Measurements from ENCODE around the gene S100Z. TPM values are rescaled to one million over a fixed set of nuclear protein-coding genes. Genes with fewer than 3 reads are reported as not detected.
A peak's percentile ranks its signal among the peaks of the same experiment; 100 is the strongest.
"Not testable (repeated sequence)": the region's sequence is repeated elsewhere in the genome, so short reads cannot be mapped to it uniquely, and the experiment has no call there.

The S100Z gene
- total RNA-seq, 2 experiments from 2014 or later, result 0.42 to 2.1 TPM

DNA sequence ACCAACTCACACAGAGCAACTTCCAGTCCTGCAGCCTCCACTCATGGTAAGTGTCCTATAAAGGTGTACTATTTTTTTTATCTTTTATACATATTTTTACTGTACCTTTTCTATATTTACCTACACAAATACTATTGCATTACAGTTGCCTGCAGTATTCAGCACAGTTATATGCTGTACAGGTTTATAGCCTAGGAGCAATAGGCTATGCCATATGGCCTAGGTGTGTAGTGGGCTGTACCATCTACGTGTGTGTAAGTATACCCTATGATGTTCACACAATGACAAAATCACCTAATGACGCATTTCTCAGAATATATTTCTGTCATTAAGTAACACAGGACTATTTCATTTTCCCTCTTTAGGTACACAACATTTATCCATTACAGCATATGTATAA, 16.7 kb downstream of the S100Z start:
- H3K27me3 Mint-ChIP-seq, result no peaks in the 10 kb centered on the region
- CTCF ChIA-PET, result interaction anchor here (1.8 to 5.0 kb wide), 5 partner anchors 11 to 211 kb away, joined by 4 to 29 read pairs (median 19); partner anchors contain the start of gene F2RL1
- H3K27ac Mint-ChIP-seq, result no peak overlapping the region
- H3K36me3 Mint-ChIP-seq, result no peaks in the 10 kb centered on the region
- no peaks in the 10 kb centered on the region for H3K9me3 Mint-ChIP-seq (ENCODE audit: low read depth)
- DNase-seq (no peak), ATAC-seq (no peak)
- H3K4me1 Mint-ChIP-seq, result peaks cover 4% of the 10 kb centered on the region
- H3K4me3 Mint-ChIP-seq, result no peak overlapping the region

- CTCF ChIA-PET, result interaction anchor here (1.8 to 6.4 kb wide), 6 partner anchors 11 to 211 kb away, joined by 4 to 50 read pairs (median 20); partner anchors contain the start of gene F2RL1
- Mint-ChIP-seq H3K4me3 (no peak overlapping the region), H3K9me3 (ENCODE audit: low read depth) (no peaks in the 10 kb centered on the region), H3K27me3 (no peaks in the 10 kb centered on the region), H3K27ac (no peak overlapping the region), H3K36me3 (no peaks in the 10 kb centered on the region), H3K4me1 (peaks cover 4% of the 10 kb centered on the region)
- ATAC-seq (no peak), DNase-seq (no peak)
These were observed 17.2 kb downstream of the S100Z start for GRCh38 chr5:76867038-76867437.

GRCh38 chr5:76867827-76868693, 18.2 kb downstream of the S100Z start:
- ATAC-seq, result peak; percentile 73
- peak; percentile 76 for DNase-seq
- Mint-ChIP-seq H3K36me3 (no peaks in the 10 kb centered on the region), H3K4me3 (no peak overlapping the region), H3K9me3 (ENCODE audit: low read depth) (no peaks in the 10 kb centered on the region), H3K27me3 (no peaks in the 10 kb centered on the region), H3K4me1 (peaks cover 4% of the 10 kb centered on the region), H3K27ac (no peak overlapping the region)
- CTCF ChIA-PET, result interaction anchor here (0.9 to 6.4 kb wide), 10 partner anchors 13 to 276 kb away, joined by 3 to 50 read pairs (median 5); partner anchors contain the start of genes AGGF1 and F2RL1

DNA sequence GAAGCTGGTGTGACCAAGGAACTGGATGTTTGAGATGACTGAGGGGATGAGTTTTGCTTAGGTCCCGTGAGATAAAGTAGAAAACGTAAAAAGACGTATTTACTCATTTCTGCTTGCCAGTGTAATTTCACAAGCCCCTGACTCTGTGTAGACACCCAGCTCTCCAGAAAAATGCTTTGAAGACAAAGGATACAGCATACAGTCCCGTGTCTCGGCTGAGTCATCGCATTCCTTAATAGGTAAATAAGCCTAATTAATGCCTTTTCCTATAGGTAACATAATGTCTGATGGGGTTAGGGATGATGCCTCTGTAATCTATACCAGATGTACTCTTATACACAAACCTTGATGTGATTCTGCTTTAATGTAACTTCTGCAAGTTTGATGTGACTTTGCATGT, 20.2 kb downstream of the S100Z start:
- H3K36me3 Mint-ChIP-seq, result no peaks in the 10 kb centered on the region
- no peaks in the 10 kb centered on the region for H3K9me3 Mint-ChIP-seq (ENCODE audit: low read depth)
- ATAC-seq (no peak), DNase-seq (no peak)
- H3K4me1 Mint-ChIP-seq, result peaks cover 6% of the 10 kb centered on the region
- no peak overlapping the region for H3K27ac Mint-ChIP-seq
- no peaks in the 10 kb centered on the region for H3K27me3 Mint-ChIP-seq
- no peak overlapping the region for H3K4me3 Mint-ChIP-seq
- CTCF ChIA-PET, result interaction anchor here (1.1 to 6.4 kb wide), 9 partner anchors 12 to 208 kb away, joined by 3 to 50 read pairs (median 5); no protein-coding TSS in a partner anchor

GRCh38 chr5:76874088-76874581, 24.3 kb downstream of the S100Z start:
- H3K4me1 Mint-ChIP-seq, result peaks cover 2% of the 10 kb centered on the region
- H3K9me3 Mint-ChIP-seq (ENCODE audit: low read depth), result no peaks in the 10 kb centered on the region
- H3K27me3 Mint-ChIP-seq, result no peaks in the 10 kb centered on the region
- no peak overlapping the region for H3K27ac Mint-ChIP-seq
- no peak overlapping the region for H3K4me3 Mint-ChIP-seq
- CTCF ChIA-PET, result interaction anchor here (0.6 to 0.8 kb wide), 3 partner anchors 42 to 203 kb away, joined by 3 read pairs; no protein-coding TSS in a partner anchor
- DNase-seq (no peak), ATAC-seq (no peak)
- H3K36me3 Mint-ChIP-seq, result no peaks in the 10 kb centered on the region

GRCh38 chr5:76888733-76889300, 39.0 kb downstream of the S100Z start:
- Mint-ChIP-seq H3K27ac (no peak overlapping the region), H3K36me3 (no peaks in the 10 kb centered on the region), H3K9me3 (ENCODE audit: low read depth) (no peaks in the 10 kb centered on the region), H3K27me3 (peaks cover 32% of the 10 kb centered on the region), H3K4me1 (no peaks in the 10 kb centered on the region), H3K4me3 (no peak overlapping the region)
- CTCF ChIA-PET, result no interaction called here
- DNase-seq, result no peak
- ATAC-seq, result no peak

- Mint-ChIP-seq H3K27ac (no peak overlapping the region), H3K4me3 (no peak overlapping the region), H3K27me3 (peaks cover 36% of the 10 kb centered on the region), H3K36me3 (no peaks in the 10 kb centered on the region), H3K4me1 (no peaks in the 10 kb centered on the region), H3K9me3 (ENCODE audit: low read depth) (no peaks in the 10 kb centered on the region)
- ATAC-seq, result no peak
- CTCF ChIA-PET, result interaction anchor here (1.1 kb wide), 1 partner anchor 15 kb away, joined by 3 read pairs; no protein-coding TSS in a partner anchor
- no peak for DNase-seq
These were observed 43.5 kb downstream of the S100Z start for GRCh38 chr5:76893294-76893693.

- H3K4me3 Mint-ChIP-seq, result no peak overlapping the region
- CTCF ChIA-PET, result interaction anchor here (0.6 kb wide), 1 partner anchor 32 kb away, joined by 4 read pairs; no protein-coding TSS in a partner anchor
- peaks cover 41% of the 10 kb centered on the region for H3K27me3 Mint-ChIP-seq
- H3K4me1 Mint-ChIP-seq, result no peaks in the 10 kb centered on the region
- no peak overlapping the region for H3K27ac Mint-ChIP-seq
- H3K36me3 Mint-ChIP-seq, result peaks cover 8% of the 10 kb centered on the region
- H3K9me3 Mint-ChIP-seq (ENCODE audit: low read depth), result peaks cover 11% of the 10 kb centered on the region
- ATAC-seq (no peak), DNase-seq (no peak)
These were observed 46.4 kb downstream of the S100Z start for GRCh38 chr5:76896196-76896595.

- no peak for DNase-seq
- Mint-ChIP-seq H3K27ac (no peak overlapping the region), H3K27me3 (peaks cover 17% of the 10 kb centered on the region), H3K9me3 (ENCODE audit: low read depth) (peaks cover 11% of the 10 kb centered on the region), H3K36me3 (peaks cover 8% of the 10 kb centered on the region), H3K4me3 (no peak overlapping the region), H3K4me1 (no peaks in the 10 kb centered on the region)
- no peak for ATAC-seq
- CTCF ChIA-PET, result no interaction called here
These were observed 51.7 kb downstream of the S100Z start for GRCh38 chr5:76901522-76901921.

DNA sequence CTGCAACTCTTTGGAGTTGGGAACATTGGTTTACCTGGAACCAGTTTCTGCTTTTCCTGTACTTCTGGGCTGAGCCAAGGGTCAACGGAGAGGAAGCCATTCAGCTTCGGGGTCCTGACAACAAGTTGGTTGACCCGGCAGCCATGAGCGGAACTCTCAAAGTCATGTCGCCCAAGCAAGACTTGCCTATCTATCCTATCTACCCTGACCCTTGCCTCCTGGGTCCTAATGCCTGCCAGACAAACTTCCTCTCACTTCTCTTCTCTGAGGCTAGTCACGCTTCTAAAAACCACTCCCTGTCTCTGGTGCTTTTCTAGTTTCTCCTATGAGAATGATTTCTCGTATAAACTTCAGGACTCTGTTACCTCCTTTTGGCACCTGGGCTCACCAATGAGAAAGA, 58.4 kb downstream of the S100Z start:
- DNase-seq (no peak), ATAC-seq (no peak)
- no peaks in the 10 kb centered on the region for H3K4me1 Mint-ChIP-seq
- CTCF ChIA-PET, result interaction anchor here (0.8 kb wide), 1 partner anchor 14 kb away, joined by 3 read pairs; no protein-coding TSS in a partner anchor
- H3K27me3 Mint-ChIP-seq, result peaks cover 2% of the 10 kb centered on the region
- H3K9me3 Mint-ChIP-seq (ENCODE audit: low read depth), result no peaks in the 10 kb centered on the region
- no peak overlapping the region for H3K27ac Mint-ChIP-seq
- H3K4me3 Mint-ChIP-seq, result no peak overlapping the region
- H3K36me3 Mint-ChIP-seq, result no peaks in the 10 kb centered on the region

- CTCF ChIA-PET; DNase-seq; H3K27ac Mint-ChIP-seq; H3K27me3 Mint-ChIP-seq; H3K4me1 Mint-ChIP-seq; H3K9me3 Mint-ChIP-seq (ENCODE audit: low read depth); H3K4me3 Mint-ChIP-seq; H3K36me3 Mint-ChIP-seq; ATAC-seq: not testable (repeated sequence)
These were observed 60.6 kb downstream of the S100Z start for GRCh38 chr5:76910344-76910933.

GRCh38 chr5:76914671-76915070, 64.9 kb downstream of the S100Z start:
- H3K36me3 Mint-ChIP-seq; H3K4me1 Mint-ChIP-seq; H3K4me3 Mint-ChIP-seq; H3K9me3 Mint-ChIP-seq (ENCODE audit: low read depth); DNase-seq; ATAC-seq; CTCF ChIA-PET; H3K27me3 Mint-ChIP-seq; H3K27ac Mint-ChIP-seq: not testable (repeated sequence)

- CTCF ChIA-PET, result no interaction called here
These were observed 68.7 kb downstream of the S100Z start for GRCh38 chr5:76918539-76918938.

More at GRCh38 chr5:76918539-76918938, 68.7 kb downstream of the S100Z start:
- no peaks in the 10 kb centered on the region for H3K36me3 Mint-ChIP-seq
- no peak overlapping the region for H3K4me3 Mint-ChIP-seq
- peaks cover 2% of the 10 kb centered on the region for H3K4me1 Mint-ChIP-seq
- peaks cover 17% of the 10 kb centered on the region for H3K27me3 Mint-ChIP-seq
- no peaks in the 10 kb centered on the region for H3K9me3 Mint-ChIP-seq (ENCODE audit: low read depth)
- no peak overlapping the region for H3K27ac Mint-ChIP-seq
- no peak for DNase-seq
- ATAC-seq, result no peak
